A549 (cell line): ENCODE measurements around the gene CD164L2. TPM values are rescaled to one million over a fixed set of nuclear protein-coding genes. Genes with fewer than 3 reads are reported as not detected.
A peak's percentile ranks its signal among the peaks of the same experiment; 100 is the strongest.

Experiments used
- ATAC-seq, 2 experiments: fragments of 200-7000 bp in 1 of 2; fragments of >200 bp in 1 of 2; cut with Nextera tagmentation in 1 of 2; cut with Tn5 transposase in 1 of 2; 3 replicates each; pipeline versions ENCODE4 v1.8.0 to v1.9.1; 2018 to 2020; ENCODE audit warnings: mild to moderate bottlenecking in 1 of 2, moderate library complexity in 1 of 2
- CTCF ChIA-PET: fragments of 300-600 bp; sonication (Branson Sonifier 250); formaldehyde crosslinking; extraction: SDS; loops from one replicate; lab custom pipeline; 2021; ENCODE audit warnings: antibody characterized with exemption, inconsistent platforms; lab: Yijun Ruan, JAX
- POLR2A ChIA-PET: fragments of 350-600 bp; formaldehyde crosslinking; extraction: SDS; loops from one replicate; lab custom pipeline; 2021; ENCODE audit warnings: antibody characterized with exemption, inconsistent platforms; lab: Yijun Ruan, JAX
- DNase-seq, 2 experiments: peaks; one replicate each; pipeline versions ENCODE4 v3.0.0 to v3.0.0-alpha.2; 2011 to 2016; ENCODE audit warnings: low read depth in 1 of 2, low spot score in 1 of 2
- FAIRE-seq: peaks from 2 replicates; lab custom pipeline; 2011; peaks lifted over from hg19 to GRCh38; lab: Jason Lieb, UNC
- H3K27ac ChIP-seq, 2 experiments: fragments of >200 bp; sonication (Bioruptor Twin); formaldehyde crosslinking; 3 replicates each; pipeline ENCODE4 v1.5.1; 2016 to 2017
- H3K4me1 ChIP-seq: fragments of >200 bp; sonication (Bioruptor Twin); formaldehyde crosslinking; 3 replicates; pipeline ENCODE4 v1.6.1; 2016
- H3K4me2 ChIP-seq: fragments of >200 bp; sonication (Bioruptor Twin); formaldehyde crosslinking; 3 replicates; pipeline ENCODE4 v1.6.1; 2016
- H3K4me3 ChIP-seq: fragments of >200 bp; sonication (Bioruptor Twin); formaldehyde crosslinking; 3 replicates; pipeline ENCODE4 v1.5.1; 2016
- H3K9me3 ChIP-seq: fragments of >200 bp; sonication (Bioruptor Twin); formaldehyde crosslinking; 3 replicates; pipeline ENCODE4 v1.6.1; 2016
- ATOH8 ChIP-seq: fragments of 250-450 bp; sonication (Bioruptor Pico); IDR thresholded peaks from 2 replicates; pipeline ENCODE4 v1.5.0; 2020; ENCODE audit warnings: low read depth, mild to moderate bottlenecking, moderate library complexity
- BCL3 ChIP-seq: fragments of >200 bp; sonication (Bioruptor Twin); formaldehyde crosslinking; IDR thresholded peaks from 3 replicates; pipeline ENCODE4 v1.6.1; 2016
- CEBPB ChIP-seq, 2 experiments: fragments of >200 bp in 1 of 2; sonication (Bioruptor Twin) in 1 of 2; formaldehyde crosslinking in 1 of 2; IDR thresholded peaks; 2 replicates each; pipeline ENCODE4 v1.6.1; 2012 to 2016
- CTCF ChIP-seq: fragments of >200 bp; sonication (Bioruptor Twin); formaldehyde crosslinking; IDR thresholded peaks from 3 replicates; pipeline ENCODE4 v1.5.1; 2016
- EHF ChIP-seq: fragments of 250-450 bp; sonication (Bioruptor Pico); IDR thresholded peaks from 2 replicates; pipeline ENCODE4 v1.5.0; 2020; ENCODE audit warnings: mild to moderate bottlenecking
- ELK1 ChIP-seq: fragments of 150-350 bp; IDR thresholded peaks from 2 replicates; pipeline ENCODE4 v1.6.1; 2014; ENCODE audit warnings: low read depth, mild to moderate bottlenecking, low read length
- EP300 ChIP-seq, 2 experiments: fragments of >200 bp; sonication (Bioruptor Twin); formaldehyde crosslinking; IDR thresholded peaks; 2 replicates in 1 of 2; 3 replicates in 1 of 2; pipeline ENCODE4 v1.6.1; 2016 to 2017
- FOSL2 ChIP-seq, 2 experiments: fragments of 450-650 bp in 1 of 2; fragments of >200 bp in 1 of 2; sonication (Bioruptor Twin) in 1 of 2; formaldehyde crosslinking; IDR thresholded peaks; 2 replicates each; pipeline versions ENCODE4 v1.5.0 to v1.6.1; 2016 to 2020; ENCODE audit warnings: mild to moderate bottlenecking in 1 of 2, moderate library complexity in 1 of 2
- GATA3 ChIP-seq: IDR thresholded peaks from 2 replicates; pipeline ENCODE4 v1.6.1; 2012; ENCODE audit warnings: borderline replicate concordance
- HOXA7 ChIP-seq: fragments of 250-450 bp; sonication (Bioruptor Pico); IDR thresholded peaks from 2 replicates; pipeline ENCODE4 v1.5.0; 2020; ENCODE audit warnings: mild to moderate bottlenecking, moderate library complexity
- HOXB5 ChIP-seq: fragments of 250-450 bp; sonication (Bioruptor Pico); IDR thresholded peaks from 2 replicates; pipeline ENCODE4 v1.5.0; 2020; ENCODE audit warnings: mild to moderate bottlenecking, moderate library complexity
- JUN ChIP-seq, 2 experiments: fragments of >200 bp; sonication (Bioruptor Twin); formaldehyde crosslinking; IDR thresholded peaks; 2 replicates in 1 of 2; 3 replicates in 1 of 2; pipeline ENCODE4 v1.6.1; 2016 to 2017
- KDM5A ChIP-seq: fragments of 200-600 bp; sonication (generic); IDR thresholded peaks from 2 replicates; pipeline ENCODE4 v1.6.1; 2016; ENCODE audit warnings: antibody characterized with exemption, mild to moderate bottlenecking
- MAZ ChIP-seq: fragments of 150-350 bp; IDR thresholded peaks from 2 replicates; pipeline ENCODE4 v1.6.1; 2014; ENCODE audit warnings: antibody characterized with exemption, low read depth, low read length, borderline replicate concordance
- PBX3 ChIP-seq: IDR thresholded peaks from 2 replicates; pipeline ENCODE4 v1.6.1; 2012
- PHF8 ChIP-seq: fragments of 200-600 bp; sonication (generic); IDR thresholded peaks from 2 replicates; pipeline ENCODE4 v1.6.1; 2016; ENCODE audit warnings: low read depth, mild to moderate bottlenecking, antibody characterized with exemption, moderate library complexity, borderline replicate concordance
- POLR2AphosphoS2 ChIP-seq: conservative IDR thresholded peaks from 2 replicates; pipeline ENCODE4 v1.6.1; 2012; ENCODE audit warnings: low read length, improper control_type of control experiment, inconsistent platforms
- REST ChIP-seq: fragments of 200-600 bp; sonication (generic); IDR thresholded peaks from 2 replicates; pipeline ENCODE4 v1.6.1; 2016; ENCODE audit warnings: antibody characterized with exemption, mild to moderate bottlenecking, moderate library complexity
- USF2 ChIP-seq: fragments of 450-650 bp; IDR thresholded peaks from 2 replicates; pipeline ENCODE4 v1.6.1; 2014; ENCODE audit warnings: antibody characterized with exemption
- ZNF302 ChIP-seq: fragments of 250-450 bp; sonication (Bioruptor Pico); IDR thresholded peaks from 2 replicates; pipeline ENCODE4 v1.9.0; 2021; ENCODE audit warnings: inconsistent platforms, mild to moderate bottlenecking, moderate library complexity
- WGBS: methylation state at CpG from one replicate; pipeline ENCODE4 v1.1.6; 2017; ENCODE audit errors: missing lambda C conversion rate; 5-methylcytosine and 5-hydroxymethylcytosine counted together
- polyA plus RNA-seq, 4 experiments: library from polyadenylated mRNA; depleted of rRNA in 3 of 4; stranded (reverse); fragments of >200 nt; fragmentation: RNase III in 1 of 4; extraction: RNeasy Plus Mini Kit Qiagen cat#74134 plus additional on column Dnase treatment in 1 of 4; gene quantifications; 2 replicates in 3 of 4; 3 replicates in 1 of 4; pipeline ENCODE4 v1.2.3, GENCODE V29; 2011 to 2017

The CD164L2 gene
- polyA plus RNA-seq, 2 of the 4 experiments (the other 2 are of a cell fraction), result not detected

- ATAC-seq (peak; percentile 81 to 84), DNase-seq (peak; percentile 38 to 56), FAIRE-seq (no peak)
- Histone ChIP-seq H3K9me3 (no peaks in the 10 kb centered on the region), H3K4me1 (peaks cover 18% of the 10 kb centered on the region), H3K4me3 (peak within 1 kb of the TSS; percentile 19; the same call in 2 of the 3 replicates), H3K4me2 (peak within 1 kb of the TSS; percentile 70), H3K27ac (peak within 1 kb of the TSS; percentile 57 to 80)
- TF ChIP-seq JUN (IDR thresholded peaks at IDR 0.05) (no peak), CTCF (no peak), POLR2AphosphoS2 (no peak), USF2 (no peak), ATOH8 (CRISPR knock-in tag) (no peak), HOXA7 (no peak), EHF (CRISPR knock-in tag) (no peak), PBX3 (no peak), REST (no peak), HOXB5 (no peak), BCL3 (no peak)
- 61% methylated on average over 3 of the region's 22 CpGs for WGBS
- ChIA-PET POLR2A (interaction anchor here (1.4 kb wide), 1 partner anchor 19 kb away, joined by 3 read pairs; no protein-coding TSS in a partner anchor), CTCF (interaction anchor here (0.9 to 11.8 kb wide), 5 partner anchors 9 to 50 kb away, joined by 3 to 134 read pairs (median 21); no protein-coding TSS in a partner anchor)
These were observed 41.4 kb downstream of the CD164L2 start, which contains the start of gene SYTL1 for GRCh38 chr1:27341525-27342252. TSS of gene SYTL1 (plus strand) at chr1:27342022. CDS start at chr1:27345335, 3,313 bp downstream.

GRCh38 chr1:27339213-27339612, 43.9 kb downstream of the CD164L2 start:
- 69% methylated on average over 5 of the region's 5 CpGs for WGBS
- H3K4me1 ChIP-seq, result peaks cover 18% of the 10 kb centered on the region
- FAIRE-seq (no peak), ATAC-seq (no peak), DNase-seq (no peak)
- POLR2A ChIA-PET, result no interaction called here
- CTCF ChIA-PET, result interaction anchor here (4.7 to 11.8 kb wide), 2 partner anchors 15 to 38 kb away, joined by 21 to 134 read pairs; no protein-coding TSS in a partner anchor
- no peak overlapping the region for H3K27ac ChIP-seq
- H3K4me2 ChIP-seq, result no peak overlapping the region
- no peaks in the 10 kb centered on the region for H3K9me3 ChIP-seq
- no peak overlapping the region for H3K4me3 ChIP-seq
- TF ChIP-seq FOSL2 (IDR thresholded peaks at IDR 0.05), result no peak
- no peak for TF ChIP-seq FOSL2 (CRISPR knock-in tag; IDR thresholded peaks at IDR 0.05)
- TF ChIP-seq MAZ, result no peak
- no peak for TF ChIP-seq ELK1
- TF ChIP-seq KDM5A, result no peak
- TF ChIP-seq PHF8, result no peak
- no peak for TF ChIP-seq EP300 (IDR thresholded peaks at IDR 0.05)
- TF ChIP-seq GATA3, result no peak
- TF ChIP-seq CTCF, result no peak
- TF ChIP-seq CEBPB (IDR thresholded peaks at IDR 0.05), result no peak
- no peak for TF ChIP-seq ZNF302 (CRISPR knock-in tag)
